NCI-H2081 treated with DMSO at 0.1 percent for 48 hours (cell line): ENCODE results near the gene LTBP1.
"Not testable (repeated sequence)": the region's sequence is repeated elsewhere in the genome, so short reads cannot be mapped to it uniquely, and the experiment has no call there.

Experiments used
- DNase-seq: peaks from one replicate; lab custom pipeline; 2025; lab: John Stamatoyannopoulos, UW

The LTBP1 gene

DNA sequence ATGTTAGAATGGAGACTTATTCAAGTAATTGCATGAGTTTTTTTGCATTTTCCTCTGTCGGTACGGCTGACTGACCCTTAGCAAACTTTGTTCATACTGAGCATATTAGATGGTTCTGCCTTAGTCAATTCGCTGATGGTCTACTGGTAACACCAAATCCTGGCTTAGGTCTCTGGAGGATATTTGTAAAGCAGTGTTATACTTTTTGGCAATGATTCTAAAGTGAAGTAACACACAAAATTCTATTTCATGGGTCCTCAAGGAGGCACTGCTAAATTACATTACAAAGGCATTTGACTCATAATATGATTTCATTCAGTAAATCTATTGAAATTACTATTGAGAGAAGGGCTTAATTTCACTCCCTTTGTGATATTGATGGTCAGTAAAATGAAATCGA is 282.9 kb downstream of the LTBP1 start:
- no peak for DNase-seq

DNA sequence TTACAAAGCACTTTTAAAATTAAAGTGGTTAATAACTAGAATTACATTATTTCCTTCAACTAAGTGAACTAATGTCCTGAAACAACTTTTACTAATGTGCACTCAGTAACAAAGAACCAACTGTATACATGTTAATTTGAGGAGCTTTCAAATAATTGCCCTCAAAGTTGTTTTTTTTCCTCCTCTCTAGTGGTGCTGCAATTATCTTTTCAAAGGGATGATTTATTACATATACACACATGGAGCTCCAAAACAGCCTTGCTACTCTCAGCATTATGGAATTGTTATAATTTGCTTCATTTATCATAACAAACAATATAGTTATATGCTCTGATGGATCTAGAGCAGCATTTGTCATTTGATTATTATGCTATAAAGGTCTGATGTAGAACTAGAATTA is 283.4 kb downstream of the LTBP1 start:
- DNase-seq: no peak

DNA sequence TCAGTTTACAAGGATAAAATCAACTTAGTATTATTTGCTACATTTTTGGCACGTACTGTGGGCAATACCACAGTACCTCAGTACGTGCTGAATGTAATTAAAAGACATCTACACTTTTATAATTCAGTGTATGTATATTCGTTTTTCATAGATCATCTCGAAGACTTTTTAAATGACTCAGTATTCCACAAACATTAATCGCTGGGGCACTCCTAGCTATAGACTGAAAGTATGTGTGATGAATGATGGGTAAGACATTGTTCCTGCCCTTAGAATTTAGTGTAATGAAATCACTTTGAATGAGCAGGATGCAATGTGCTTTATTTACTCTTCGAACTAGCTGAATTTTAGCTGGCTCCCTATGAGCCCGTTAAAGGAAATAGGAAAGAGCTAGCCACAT is 284.1 kb downstream of the LTBP1 start:
- no peak for DNase-seq

DNA sequence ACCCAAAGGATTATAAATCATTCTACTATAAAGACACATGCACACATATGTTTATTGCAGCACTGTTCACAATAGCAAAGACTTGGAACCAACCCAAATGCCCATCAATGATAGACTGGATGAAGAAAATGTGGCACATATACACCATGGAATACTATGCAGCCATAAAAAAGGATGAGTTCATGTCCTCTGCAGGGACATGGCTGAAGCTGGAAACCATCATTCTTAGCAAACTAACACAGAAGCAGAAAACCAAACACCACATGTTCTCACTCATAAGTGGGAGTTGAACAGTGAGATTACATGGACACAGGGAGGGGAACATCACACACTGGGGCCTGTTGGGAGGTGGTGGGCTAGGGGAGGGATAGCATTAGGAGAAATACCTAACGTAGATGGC is 288.8 kb downstream of the LTBP1 start:
- not testable (repeated sequence) for DNase-seq

DNA sequence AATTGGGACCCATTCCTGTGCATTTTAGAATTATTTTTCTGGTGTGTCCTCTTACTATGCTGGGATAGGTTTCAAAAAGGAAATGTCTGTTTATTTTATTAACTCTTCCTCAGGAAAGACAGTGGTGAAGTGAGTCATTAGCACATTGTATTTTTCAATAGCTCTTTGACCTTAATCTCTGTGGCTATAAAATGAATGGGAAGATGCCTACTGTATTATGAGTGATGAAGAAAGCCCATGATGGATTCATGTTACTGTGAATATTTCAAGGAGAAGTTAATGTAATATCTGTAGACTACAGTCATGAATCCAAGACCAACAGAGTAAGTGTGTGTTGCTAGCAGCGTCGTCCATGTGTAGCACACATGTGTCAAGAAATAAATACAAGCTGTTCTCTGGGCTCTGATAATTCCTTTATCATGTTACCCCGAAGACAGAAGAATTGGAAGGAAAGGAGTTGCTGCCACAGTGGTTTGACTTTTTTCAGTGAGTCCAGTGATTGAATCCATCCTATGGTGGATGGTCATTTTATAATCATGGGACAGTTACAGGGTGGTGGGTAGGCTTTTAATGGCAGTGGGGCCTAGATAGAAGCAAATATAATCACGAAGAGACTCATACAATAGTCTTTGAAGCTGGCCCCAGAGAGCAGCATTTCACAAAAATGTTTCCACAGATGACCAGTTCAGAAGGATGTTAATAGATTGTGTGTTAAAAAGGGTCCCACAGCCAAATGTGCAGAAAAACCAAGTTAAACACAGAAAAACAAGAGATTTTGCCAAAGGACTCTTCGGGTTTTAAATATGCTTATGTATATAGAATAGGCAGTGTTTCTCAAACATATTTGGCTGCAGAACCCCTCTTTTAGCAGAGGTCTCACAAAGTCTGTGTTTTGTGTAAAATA is 290.0 kb downstream of the LTBP1 start:
- DNase-seq: no peak

DNA sequence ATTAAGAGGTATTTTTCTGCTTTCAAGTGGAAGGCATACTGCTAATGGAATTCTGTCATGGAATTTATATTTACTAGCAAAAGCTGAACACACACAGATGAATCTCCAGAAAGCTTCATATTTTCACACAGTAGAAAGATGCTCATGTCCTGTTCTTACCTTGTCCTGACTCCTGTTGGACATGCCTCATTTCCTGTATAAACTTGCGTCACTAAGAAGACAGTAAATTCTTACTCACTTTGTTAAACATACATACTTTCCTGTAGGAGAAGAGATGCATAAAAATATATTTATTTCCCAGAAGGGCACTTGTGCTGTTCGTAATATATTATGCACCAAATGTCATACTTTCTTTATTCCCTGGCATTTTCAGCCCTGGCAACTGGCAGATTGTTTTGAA is 291.4 kb downstream of the LTBP1 start:
- no peak for DNase-seq

DNA sequence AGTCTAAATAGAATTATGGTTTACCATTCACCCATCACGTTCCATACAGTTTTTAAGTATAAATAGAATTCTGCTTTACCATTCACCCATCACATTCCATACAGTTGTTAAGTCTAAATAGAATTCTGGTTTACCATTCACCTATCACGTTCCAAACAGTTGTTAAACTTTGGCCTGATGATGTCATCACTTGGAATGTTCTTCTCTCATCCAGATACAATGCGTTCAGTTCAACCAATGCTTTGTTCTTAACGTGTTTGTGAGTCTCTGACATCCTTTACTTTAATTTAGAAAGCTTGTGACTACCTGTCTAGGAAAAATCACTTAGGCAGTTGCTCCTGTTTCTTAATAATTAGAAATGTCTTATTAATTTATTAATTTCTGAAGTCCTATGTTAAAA is 293.4 kb downstream of the LTBP1 start:
- no peak for DNase-seq

DNA sequence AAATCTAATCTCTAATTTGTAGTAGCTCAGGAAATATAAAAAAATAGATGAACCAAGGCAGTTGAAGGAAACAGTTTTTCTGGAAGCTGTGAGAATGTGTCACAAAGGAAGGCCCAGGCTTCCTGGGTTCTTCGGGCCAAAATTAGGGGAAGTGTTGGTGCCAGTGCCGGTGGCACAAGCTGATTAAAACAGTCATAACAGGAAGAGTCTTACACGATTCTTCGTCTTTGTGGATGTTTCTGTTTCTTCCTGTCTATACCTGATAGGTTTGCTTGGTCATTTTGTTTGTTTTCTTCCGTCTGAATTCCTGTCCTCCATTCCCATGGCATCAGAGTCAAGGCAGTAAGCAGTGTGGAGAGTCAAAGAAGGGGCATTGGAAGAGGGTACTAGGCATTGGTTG is 294.3 kb downstream of the LTBP1 start:
- DNase-seq: no peak

DNA sequence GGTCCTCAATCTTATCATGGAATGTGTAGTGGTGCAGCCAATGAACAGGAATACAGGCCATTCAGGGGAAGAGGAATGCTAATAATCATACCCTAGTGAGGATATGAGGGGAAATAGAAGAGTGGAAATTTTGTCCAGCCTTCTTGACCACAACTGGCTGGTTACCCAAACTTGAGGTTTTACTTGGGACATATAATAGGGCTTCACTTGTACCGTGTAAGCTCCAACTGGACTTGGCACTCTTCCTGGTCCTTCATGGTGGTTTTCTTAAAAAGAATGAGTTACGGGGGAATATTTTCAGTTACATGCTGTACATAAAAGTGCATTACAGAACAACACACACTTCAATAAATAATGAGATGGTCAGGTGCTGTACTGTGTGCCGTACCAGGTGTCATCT is 294.8 kb downstream of the LTBP1 start:
- no peak for DNase-seq

DNA sequence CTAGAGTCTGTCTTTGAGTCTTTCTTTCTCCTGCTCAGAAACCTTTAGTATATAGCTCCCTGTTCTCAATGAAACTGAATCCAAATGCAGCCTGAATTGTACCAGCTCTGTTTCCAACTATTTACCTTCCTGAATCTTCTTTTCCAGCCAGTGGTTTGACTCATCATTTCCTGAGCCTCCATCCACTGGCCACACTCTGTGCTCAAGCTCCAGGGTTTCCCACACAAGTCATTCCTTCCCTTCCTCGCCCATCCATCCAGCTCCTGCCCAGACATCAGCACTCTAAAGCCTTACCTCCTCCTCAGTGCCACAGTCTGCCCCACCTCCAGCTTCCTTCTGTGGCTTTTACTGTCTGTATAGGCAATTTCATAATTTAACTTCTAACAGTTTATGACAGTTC is 296.1 kb downstream of the LTBP1 start:
- no peak for DNase-seq

DNA sequence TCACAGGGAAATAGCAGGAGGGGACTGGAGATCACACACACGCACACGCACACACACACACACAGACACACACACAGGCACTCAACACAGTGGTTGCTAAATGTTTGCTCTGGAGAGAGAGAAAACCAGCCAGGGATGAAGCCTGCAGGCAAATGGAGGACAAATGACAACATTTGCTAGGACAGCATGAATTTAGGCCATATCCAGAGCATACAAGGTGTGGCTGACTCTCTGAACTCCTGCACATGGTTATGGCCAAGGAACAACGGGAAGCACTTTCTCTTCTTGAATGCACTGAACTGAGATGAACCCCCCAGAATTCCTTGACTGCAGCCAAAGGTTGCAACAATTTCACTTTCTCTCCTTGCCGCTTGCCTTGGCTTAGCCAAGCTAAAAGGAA is 299.7 kb downstream of the LTBP1 start:
- DNase-seq: no peak

DNA sequence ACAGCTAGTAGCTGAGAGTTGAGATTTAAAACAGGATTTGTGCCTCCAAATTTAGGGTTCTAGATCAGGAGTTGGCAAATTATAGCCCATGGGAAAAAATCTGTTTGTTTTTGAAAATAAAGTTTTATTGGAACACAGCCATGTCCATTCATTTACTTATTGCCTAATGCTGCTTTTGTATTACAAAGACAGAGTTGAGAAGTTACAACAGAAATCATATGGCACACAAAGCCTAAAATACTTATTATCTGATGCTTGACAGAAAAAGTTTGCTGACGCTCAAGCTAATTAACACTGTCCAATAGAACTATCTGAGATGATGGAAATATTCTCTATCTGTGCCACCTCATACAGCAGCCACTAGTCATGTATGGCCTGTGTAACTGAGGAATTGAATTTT is 300.6 kb downstream of the LTBP1 start:
- no peak for DNase-seq

DNA sequence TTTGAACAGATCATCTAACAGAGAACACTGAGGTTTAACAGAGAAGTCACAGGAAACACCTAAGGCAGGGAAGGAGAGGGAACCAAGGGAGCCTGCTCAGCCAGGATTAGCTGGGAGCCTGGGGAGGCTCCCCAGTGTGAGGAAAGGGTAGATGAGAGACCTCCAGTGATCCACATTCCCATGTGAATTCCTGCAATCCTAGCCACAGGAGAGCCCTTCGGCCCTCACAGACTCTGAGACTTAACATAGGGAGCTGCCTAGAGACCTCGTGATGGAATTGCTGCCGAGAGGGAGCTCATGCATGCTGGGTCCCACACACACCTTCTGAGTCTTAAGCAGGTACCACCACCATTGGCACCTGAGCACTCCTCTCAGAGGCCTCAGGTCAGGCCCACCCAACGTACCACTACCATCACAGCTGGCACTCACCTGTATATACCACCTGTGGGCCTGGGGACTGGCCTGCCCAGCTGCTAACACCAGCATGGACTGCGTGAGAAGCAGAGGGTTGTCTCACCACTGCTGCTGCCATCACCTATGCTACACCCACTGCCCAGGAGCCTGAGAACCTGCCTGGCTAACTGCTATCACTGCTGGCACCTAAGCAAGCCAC is 303.8 kb downstream of the LTBP1 start:
- no peak for DNase-seq

DNA sequence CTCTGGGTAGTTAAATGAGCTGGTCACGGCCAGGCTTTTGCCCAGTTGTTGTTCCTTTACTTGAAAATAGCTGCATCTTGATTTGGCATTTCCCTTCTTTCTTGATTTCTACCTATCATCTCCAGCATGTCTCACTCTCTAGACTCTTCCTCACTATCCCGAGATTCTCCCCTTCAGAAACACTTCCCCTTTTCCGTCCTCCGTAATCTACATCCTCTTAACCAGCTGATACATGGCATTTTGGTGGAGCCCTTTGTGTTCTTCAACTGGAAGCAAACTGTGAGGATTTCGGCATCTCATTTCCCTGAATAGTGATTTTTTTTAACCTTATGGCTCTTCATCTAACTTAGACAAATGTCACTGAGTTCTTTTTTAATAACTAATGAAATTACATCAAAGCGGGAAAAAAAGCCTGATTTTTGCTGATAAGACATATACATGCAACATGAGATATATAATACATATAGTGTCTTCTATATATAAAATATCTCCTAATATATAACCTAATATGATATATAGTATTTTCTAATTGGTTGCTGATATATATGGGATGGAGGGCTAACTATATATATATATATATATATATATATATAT is 309.5 kb downstream of the LTBP1 start:
- DNase-seq: no peak

DNA sequence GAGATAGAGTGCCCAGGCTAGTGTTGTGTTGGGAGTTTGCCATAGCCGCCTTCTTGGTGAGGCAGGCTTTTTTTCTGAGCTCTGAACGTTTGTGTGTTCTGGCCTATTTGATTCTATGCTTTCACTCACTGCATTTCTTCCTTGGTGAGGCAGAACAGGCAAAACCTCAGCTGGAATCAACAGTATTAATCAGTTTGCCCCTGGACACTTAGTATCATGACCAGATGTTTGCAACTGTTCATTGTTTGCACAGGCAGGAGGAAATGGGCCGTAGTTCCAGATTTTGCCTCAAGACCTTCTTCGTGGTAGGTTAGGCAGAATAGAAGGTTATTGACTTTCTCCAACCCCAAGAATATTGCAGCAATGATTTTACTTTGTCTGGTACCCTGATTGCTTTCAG is 311.6 kb downstream of the LTBP1 start:
- DNase-seq: no peak

DNA sequence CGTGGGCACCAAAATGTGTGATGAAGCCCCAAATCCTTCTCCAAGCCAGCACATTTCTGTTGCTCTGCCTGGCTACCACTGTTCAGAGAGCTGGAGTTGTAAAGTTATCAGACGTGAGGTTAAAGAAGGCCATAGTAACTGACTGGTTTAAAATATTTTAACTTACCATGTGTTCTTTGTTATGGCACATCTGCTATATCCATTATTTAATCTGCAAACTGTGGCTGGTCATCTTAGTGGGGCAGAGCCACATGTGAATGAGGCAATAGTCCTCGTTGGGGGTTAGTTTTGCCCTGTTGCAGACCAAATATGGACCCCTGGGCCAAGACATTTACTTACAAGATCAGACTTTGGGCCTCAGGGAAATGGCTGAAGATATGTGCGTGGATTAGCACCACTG is 315.3 kb downstream of the LTBP1 start:
- no peak for DNase-seq

DNA sequence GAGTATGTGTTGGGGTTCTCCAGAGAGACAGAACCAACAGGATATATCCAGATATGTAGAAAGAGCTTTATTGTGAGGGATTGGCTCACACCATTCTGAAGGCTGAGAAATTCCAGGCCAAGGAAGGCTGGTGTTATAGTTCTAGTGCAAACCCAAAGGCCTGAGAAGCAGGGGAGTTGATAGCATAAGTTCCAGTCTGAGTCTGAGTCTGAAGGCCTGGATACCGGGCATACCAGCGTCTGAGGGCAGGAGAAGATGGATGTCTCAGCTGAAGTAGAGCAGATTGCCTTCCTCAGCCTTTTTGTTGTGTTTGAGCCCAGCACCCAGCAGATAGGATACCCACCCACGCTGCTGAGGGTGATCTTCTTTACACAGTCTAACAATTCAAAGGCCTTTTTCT is 318.0 kb downstream of the LTBP1 start:
- DNase-seq: no peak

DNA sequence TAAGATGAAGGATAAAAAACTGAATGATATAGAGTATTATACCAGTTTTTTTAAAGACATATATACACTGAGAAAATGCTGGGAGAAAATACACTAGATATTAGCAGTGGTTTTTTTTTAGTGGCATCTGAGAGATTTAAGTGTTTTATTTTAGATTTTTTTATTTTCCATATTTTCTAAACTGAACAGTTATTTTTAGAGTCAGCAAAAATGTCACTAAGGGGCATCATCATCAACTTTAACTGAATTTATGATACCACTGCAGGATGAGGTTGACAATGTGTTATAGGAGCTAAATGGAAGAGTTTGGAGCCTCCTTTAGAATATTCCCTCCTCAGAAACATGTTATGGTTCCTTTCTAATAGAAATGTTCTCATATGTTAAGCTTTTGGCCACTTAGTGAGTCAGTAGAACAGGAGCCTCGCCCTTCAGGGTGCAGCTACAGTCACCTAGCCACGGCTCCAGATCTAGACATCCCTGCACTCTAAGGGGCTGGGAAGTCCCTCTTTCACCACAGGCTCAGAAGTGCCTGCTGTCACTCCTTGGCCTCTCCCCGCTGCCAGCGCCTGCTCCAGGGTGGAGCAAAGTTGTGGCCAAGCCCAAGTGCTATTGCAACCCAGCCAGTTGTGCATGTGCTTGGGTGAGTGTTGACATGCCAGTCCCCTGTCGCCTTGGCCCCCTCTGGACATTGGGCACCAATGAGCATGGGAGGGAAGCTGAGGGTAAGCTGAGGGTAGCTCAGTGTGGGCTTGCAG is 319.0 kb downstream of the LTBP1 start:
- DNase-seq: no peak

DNA sequence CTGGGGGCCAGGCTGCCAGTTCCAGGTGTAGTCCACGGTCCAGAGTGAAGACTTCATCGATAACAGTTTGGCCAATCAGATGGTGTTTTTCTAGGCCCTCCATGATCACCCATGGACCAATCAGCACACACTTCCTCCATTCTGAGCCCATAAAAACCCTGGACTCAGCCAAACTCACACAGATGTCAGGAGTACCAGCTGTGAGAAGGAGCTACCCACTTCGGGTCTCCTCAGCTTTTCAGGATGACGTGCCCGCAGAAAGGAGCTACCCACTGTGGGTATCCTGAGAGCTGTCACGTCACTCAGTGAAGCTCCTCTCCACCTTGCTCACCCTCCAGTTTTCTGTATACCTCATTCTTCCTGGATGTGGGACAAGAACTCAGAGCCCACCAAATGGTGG is 319.7 kb downstream of the LTBP1 start:
- no peak for DNase-seq

DNA sequence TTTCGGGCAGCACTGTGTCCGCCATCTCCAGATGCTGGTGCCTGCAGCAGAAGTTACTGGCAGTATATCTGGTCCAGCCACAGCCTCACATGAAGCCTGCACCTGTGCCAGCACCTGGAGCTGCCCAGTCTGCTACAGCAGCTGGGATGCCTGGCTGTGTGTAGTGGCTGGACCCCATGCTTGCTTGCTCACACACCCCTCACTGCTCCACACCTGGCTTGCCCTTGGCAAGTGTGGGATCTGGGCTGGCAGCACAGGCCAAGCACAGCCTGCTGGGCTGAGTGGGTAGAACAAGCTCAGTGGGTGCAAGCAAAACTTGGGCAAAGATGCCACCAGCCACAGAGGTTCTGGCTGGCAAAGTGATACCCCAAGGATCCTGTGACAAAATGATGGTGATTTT is 320.3 kb downstream of the LTBP1 start:
- no peak for DNase-seq

DNA sequence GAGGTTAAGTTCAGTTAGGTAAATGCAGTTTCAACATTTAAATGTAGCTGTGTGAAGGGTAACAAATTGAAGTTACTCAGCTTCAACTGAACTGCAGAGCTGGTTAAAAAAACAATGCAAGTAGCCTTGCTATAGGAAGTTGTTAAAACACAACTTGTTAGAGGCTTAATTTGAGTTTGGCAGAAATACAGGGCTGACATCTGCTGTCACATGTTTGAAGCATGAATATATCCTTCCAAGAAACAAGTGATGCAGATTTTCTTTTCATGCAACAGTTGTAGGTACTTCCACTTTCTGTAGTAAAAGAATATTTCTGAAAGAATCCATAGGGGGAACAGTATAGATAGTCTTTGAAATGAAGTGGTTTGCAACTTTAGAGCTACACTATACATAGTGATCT is 321.0 kb downstream of the LTBP1 start:
- no peak for DNase-seq

DNA sequence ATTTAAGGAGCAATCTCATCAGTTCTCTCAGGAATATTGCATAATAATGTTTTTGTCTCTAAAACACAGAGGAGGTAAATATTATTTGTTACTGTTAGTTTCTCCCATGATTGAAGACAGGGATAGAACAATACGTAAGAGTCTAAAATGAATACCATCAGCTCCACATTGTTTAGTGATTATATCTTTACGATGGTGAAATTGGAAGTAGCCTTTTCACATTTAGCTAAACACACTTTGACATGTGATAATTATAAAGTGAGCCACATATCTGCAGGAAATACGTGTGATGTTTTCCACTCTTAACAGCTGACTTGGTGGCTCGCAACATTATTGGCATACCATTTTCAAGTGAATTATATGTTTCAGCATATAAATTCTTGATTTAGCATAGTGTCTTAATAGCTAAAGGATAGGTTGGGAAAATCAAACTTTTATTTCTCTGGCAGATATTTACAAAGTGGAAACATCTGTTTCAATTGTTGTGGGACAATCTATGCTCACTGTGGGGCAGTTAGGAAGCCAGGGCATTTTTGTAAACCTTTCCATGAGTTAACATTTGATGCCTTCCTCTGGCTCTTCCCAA is 321.6 kb downstream of the LTBP1 start:
- no peak for DNase-seq
